Measurements from ENCODE around the gene STXBP3.

The STXBP3 gene

DNA sequence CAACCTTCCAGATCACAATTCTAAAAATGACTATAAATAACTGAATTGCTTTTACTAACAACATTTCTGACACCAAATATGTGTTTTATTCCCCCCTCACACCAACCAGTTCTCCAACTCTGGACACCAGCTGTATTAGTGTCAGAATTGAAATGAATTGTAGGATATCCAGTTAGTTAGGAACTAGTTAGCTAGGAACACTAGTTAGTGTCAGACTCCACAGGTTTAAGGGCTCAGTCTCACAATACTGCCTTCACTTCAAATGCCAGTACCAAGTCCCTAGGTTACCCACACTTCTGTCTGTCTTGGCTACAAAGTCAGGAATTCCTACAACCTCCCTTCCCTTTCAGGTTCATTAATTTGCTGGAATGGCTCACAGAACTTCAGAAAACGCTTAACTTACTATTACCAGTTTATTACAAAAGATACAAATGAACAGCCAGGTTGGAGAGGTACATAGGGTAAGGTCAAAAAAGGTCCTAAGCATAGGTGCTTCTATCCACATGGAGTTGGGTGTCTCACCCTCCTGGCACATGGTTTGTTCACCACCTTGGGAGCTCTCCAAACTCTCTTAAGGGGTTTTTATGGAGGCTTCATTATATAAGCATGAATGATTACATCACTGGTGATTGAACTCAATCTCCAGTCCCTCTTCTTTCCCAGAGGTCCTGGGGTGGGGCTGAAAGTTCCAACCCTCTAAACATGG is 4.2 kb downstream of the STXBP3 start:
- H3K4me3 ChIP-seq (ENCODE audit: low read depth, low read length): no peak overlapping the region
- no peak for DNase-seq (ENCODE audit: low read depth)
- TF ChIP-seq, protein P1, sequence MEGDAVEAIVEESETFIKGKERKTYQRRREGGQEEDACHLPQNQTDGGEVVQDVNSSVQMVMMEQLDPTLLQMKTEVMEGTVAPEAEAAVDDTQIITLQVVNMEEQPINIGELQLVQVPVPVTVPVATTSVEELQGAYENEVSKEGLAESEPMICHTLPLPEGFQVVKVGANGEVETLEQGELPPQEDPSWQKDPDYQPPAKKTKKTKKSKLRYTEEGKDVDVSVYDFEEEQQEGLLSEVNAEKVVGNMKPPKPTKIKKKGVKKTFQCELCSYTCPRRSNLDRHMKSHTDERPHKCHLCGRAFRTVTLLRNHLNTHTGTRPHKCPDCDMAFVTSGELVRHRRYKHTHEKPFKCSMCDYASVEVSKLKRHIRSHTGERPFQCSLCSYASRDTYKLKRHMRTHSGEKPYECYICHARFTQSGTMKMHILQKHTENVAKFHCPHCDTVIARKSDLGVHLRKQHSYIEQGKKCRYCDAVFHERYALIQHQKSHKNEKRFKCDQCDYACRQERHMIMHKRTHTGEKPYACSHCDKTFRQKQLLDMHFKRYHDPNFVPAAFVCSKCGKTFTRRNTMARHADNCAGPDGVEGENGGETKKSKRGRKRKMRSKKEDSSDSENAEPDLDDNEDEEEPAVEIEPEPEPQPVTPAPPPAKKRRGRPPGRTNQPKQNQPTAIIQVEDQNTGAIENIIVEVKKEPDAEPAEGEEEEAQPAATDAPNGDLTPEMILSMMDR (IDR thresholded peaks at IDR 0.05; ENCODE audit: low read depth, low read length, missing control alignments): no peak

DNA sequence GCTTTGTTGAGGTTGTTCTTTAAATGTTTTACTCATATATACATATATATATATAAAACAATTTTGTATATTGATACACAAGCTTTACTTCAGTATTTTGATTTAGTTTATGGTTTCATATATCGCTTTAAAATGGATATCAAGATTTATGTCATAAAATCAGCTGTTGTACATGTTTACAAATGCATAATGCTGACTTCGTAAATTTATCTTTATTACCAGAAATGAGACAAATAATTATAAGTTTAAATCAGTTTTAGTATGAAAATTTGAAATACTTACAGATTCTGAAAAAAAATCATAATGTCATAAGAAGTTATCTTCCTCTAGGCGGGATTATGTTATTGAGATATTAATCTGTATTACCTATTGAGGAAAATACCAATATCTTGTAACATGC is 6.9 kb downstream of the STXBP3 start:
- no peak for DNase-seq (ENCODE audit: low read depth)
- no peak overlapping the region for H3K4me3 ChIP-seq (ENCODE audit: low read depth, low read length)
- TF ChIP-seq, protein P1 (IDR thresholded peaks at IDR 0.05; ENCODE audit: low read depth, low read length, missing control alignments): no peak

DNA sequence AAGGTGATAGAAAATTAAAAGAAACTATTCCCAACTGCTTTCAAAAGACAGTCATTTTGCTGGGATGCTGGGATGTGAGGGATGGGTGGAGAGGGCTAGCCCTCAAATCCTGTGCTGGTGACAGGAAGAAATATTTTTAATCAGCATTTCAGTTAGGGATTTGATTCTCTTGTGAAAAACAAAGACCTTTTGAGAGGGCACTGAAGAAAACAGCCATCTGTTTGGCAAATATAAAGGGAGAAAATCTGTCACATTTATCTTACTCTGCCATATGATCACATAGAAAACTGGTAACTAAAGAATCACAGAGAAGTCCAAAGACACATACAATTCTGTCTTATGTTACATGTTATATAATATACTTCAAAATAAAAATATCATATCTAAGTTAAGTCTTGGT is 12.3 kb downstream of the STXBP3 start:
- no peak overlapping the region for H3K4me3 ChIP-seq (ENCODE audit: low read depth, low read length)
- no peak for DNase-seq (ENCODE audit: low read depth)
- TF ChIP-seq, protein P1 (IDR thresholded peaks at IDR 0.05; ENCODE audit: low read depth, low read length, missing control alignments): no peak

DNA sequence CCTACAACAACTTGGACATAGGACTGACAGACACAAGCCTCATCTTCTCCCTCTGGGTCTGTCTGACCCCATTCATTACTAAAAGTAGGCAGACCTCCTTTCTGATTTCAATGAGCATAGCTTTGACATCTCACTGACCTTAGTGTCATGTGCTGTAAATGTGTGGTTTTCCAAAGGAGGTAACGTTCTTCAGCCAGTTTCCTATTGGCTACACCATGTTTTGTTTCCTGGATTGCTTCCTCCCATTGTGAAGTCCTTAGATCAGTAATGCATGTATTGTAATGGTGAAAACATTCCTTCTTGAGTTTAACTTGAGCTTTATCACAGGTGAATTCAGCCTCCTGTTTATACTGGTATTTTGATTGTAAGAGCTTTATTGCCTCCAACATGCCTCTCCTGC is 20.6 kb downstream of the STXBP3 start:
- no peak for DNase-seq (ENCODE audit: low read depth)
- TF ChIP-seq, protein P1 (IDR thresholded peaks at IDR 0.05; ENCODE audit: low read depth, low read length, missing control alignments): no peak
- H3K4me3 ChIP-seq (ENCODE audit: low read depth, low read length): no peak overlapping the region

DNA sequence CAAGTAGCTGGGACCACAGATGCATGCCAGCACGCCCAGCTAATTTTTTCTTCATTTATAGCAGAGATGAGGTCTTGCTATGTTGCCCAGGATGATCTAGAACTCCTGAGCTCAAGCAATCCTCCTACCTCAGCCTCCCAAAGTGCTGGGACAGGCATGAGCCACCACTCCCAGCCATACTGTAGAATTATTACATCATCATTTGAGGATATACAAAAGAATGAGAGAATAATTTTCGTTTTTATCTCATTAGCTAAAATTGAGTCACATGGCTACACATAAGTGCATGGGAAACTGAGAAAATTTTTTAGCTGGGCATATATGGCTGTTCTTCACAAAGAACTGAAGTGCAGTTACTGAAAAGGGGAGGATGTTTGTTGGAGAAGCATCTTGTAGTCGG is 21.2 kb downstream of the STXBP3 start:
- no peak for DNase-seq (ENCODE audit: low read depth)
- TF ChIP-seq, protein P1 (IDR thresholded peaks at IDR 0.05; ENCODE audit: low read depth, low read length, missing control alignments): no peak
- no peak overlapping the region for H3K4me3 ChIP-seq (ENCODE audit: low read depth, low read length)

DNA sequence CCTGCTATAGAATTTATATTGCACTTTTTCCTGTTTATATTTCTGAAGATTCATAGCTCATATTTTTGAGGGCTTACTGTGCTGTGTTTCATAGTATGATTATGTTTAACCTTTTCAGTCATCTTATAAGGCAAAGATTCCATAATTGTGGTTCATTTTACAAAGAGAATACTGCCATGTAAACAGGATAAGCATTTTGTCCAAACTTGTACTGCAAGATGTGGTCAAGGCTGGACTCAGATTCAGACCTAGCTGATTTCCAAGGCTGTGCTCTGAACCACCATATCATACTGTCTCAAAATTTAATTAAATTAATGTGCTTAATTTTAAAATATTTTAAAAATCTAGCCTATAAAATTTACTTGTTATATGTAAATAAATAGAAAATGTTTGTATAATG is 31.4 kb downstream of the STXBP3 start:
- TF ChIP-seq, protein P1 (IDR thresholded peaks at IDR 0.05; ENCODE audit: low read depth, low read length, missing control alignments): no peak
- no peak for DNase-seq (ENCODE audit: low read depth)
- no peak overlapping the region for H3K4me3 ChIP-seq (ENCODE audit: low read depth, low read length)

DNA sequence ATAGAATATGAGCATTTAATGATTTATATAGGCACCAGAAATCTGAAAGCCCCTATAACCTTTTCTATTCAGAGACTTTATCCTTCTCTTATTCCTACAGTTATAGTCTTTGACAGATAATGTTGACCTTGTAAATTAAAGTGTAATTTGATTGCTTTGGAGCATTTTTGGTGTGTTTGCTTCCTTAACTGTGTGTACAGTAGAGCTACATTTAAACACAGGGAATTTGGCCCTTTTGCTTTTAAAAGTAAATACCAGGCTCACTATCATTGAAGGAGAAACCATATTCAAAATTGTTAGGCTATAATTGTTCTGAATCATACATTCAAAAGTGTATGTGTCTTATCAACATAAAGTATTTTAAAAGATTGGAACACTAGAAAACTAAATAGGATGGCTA is 33.0 kb downstream of the STXBP3 start:
- no peak for DNase-seq (ENCODE audit: low read depth)

More for the DNA sequence above, 33.0 kb downstream of the STXBP3 start:
- H3K4me3 ChIP-seq (ENCODE audit: low read depth, low read length): no peak overlapping the region
- TF ChIP-seq, protein P1 (IDR thresholded peaks at IDR 0.05; ENCODE audit: low read depth, low read length, missing control alignments): no peak
